ENCODE data around the gene GLA.

Gene GLA

GRCh38 chrX:101397779-101398178 lies 9.9 kb downstream of the GLA start:
- Histone ChIP-seq H2AFZ (ENCODE audit: low read depth, low read length) (no peak overlapping the region), H3K4me2 (ENCODE audit: insufficient read depth, low read length) (no peak overlapping the region), H3K9me3 (ENCODE audit: insufficient read depth, low read length, severe bottlenecking) (no peaks in the 10 kb centered on the region), H3K4me3 (ENCODE audit: low read depth in 1 of 2, low read length in 2 of 2) (no peak overlapping the region), H3K36me3 (ENCODE audit: insufficient read depth, low read length) (peaks cover 40% of the 10 kb centered on the region; the same call in 1 of the 2 replicates), H3K27ac (ENCODE audit: low read length) (no peak overlapping the region), H3K79me2 (ENCODE audit: insufficient read depth, low read length) (peaks cover 7% of the 10 kb centered on the region; the same call in 1 of the 2 replicates), H4K20me1 (ENCODE audit: insufficient read depth, low read length) (no peaks in the 10 kb centered on the region; the same call in 1 of the 2 replicates), H3K9ac (ENCODE audit: low read depth, low read length) (no peak overlapping the region), H3K4me1 (ENCODE audit: insufficient read depth, low read length) (peaks cover 7% of the 10 kb centered on the region), H3K27me3 (ENCODE audit: insufficient read depth, low read length, poor library complexity) (no peaks in the 10 kb centered on the region)
- TF ChIP-seq EZH2 (IDR thresholded peaks at IDR 0.05; ENCODE audit: borderline replicate concordance, low read depth, low read length, severe bottlenecking) (no peak), CTCF (IDR thresholded peaks at IDR 0.05; ENCODE audit: borderline replicate concordance, extremely low read depth, low read length, poor library complexity, severe bottlenecking) (no peak)
- peak; percentile 43; the same call in 2 of the 3 replicates for ATAC-seq (ENCODE audit: insufficient read depth, low read depth)
- no peak for DNase-seq

- no peak overlapping the region for H3K27ac ChIP-seq (ENCODE audit: low read length)
Observed at GRCh38 chrX:101395789-101396188, 11.9 kb downstream of the GLA start.

DNA sequence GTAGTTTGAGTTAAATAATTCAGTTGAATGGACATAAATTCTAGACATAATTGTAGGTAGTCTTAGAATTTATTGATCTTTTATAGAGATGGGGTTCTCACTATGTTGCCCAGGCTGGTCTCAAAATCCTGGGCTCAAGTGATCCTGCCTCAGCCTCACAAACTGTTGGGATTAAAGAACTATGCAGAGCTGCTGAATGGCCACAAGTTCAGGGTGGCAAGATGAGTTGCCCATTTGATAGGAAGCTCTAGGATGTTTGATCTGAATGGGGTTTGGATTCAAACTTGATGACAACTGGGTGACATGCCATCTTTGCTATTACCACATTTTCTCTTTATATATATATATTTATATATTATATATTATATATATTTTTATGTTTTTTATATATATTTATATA lies 13.4 kb downstream of the GLA start:
- Histone ChIP-seq H3K79me2 (ENCODE audit: insufficient read depth, low read length) (peaks cover 25% of the 10 kb centered on the region), H3K27ac (ENCODE audit: low read length) (no peak overlapping the region), H2AFZ (ENCODE audit: low read depth, low read length) (no peak overlapping the region), H4K20me1 (ENCODE audit: insufficient read depth, low read length) (no peaks in the 10 kb centered on the region; the same call in 1 of the 2 replicates), H3K9ac (ENCODE audit: low read depth, low read length) (no peak overlapping the region), H3K4me1 (ENCODE audit: insufficient read depth, low read length) (peaks cover 31% of the 10 kb centered on the region), H3K9me3 (ENCODE audit: insufficient read depth, low read length, severe bottlenecking) (no peaks in the 10 kb centered on the region), H3K36me3 (ENCODE audit: insufficient read depth, low read length) (peaks cover 39% of the 10 kb centered on the region), H3K4me3 (ENCODE audit: low read depth in 1 of 2, low read length in 2 of 2) (no peak overlapping the region), H3K27me3 (ENCODE audit: insufficient read depth, low read length, poor library complexity) (no peaks in the 10 kb centered on the region), H3K4me2 (ENCODE audit: insufficient read depth, low read length) (no peak overlapping the region)
- no peak for DNase-seq
- ATAC-seq (ENCODE audit: insufficient read depth, low read depth) = no peak
- TF ChIP-seq CTCF (IDR thresholded peaks at IDR 0.05; ENCODE audit: borderline replicate concordance, extremely low read depth, low read length, poor library complexity, severe bottlenecking) = no peak
- TF ChIP-seq EZH2 (IDR thresholded peaks at IDR 0.05; ENCODE audit: borderline replicate concordance, low read depth, low read length, severe bottlenecking) = no peak

More at GRCh38 chrX:101395789-101396188, 11.9 kb downstream of the GLA start:
- H3K79me2 ChIP-seq (ENCODE audit: insufficient read depth, low read length) = peaks cover 25% of the 10 kb centered on the region
- DNase-seq = no peak
- peaks cover 44% of the 10 kb centered on the region for H3K36me3 ChIP-seq (ENCODE audit: insufficient read depth, low read length)
- H3K4me2 ChIP-seq (ENCODE audit: insufficient read depth, low read length) = no peak overlapping the region
- no peak overlapping the region for H3K4me3 ChIP-seq (ENCODE audit: low read depth in 1 of 2, low read length in 2 of 2)
- no peak overlapping the region for H2AFZ ChIP-seq (ENCODE audit: low read depth, low read length)
- H3K27me3 ChIP-seq (ENCODE audit: insufficient read depth, low read length, poor library complexity) = no peaks in the 10 kb centered on the region
- H3K9ac ChIP-seq (ENCODE audit: low read depth, low read length) = no peak overlapping the region
- no peak for ATAC-seq (ENCODE audit: insufficient read depth, low read depth)
- TF ChIP-seq EZH2 (IDR thresholded peaks at IDR 0.05; ENCODE audit: borderline replicate concordance, low read depth, low read length, severe bottlenecking) (no peak), CTCF (IDR thresholded peaks at IDR 0.05; ENCODE audit: borderline replicate concordance, extremely low read depth, low read length, poor library complexity, severe bottlenecking) (no peak)
- peaks cover 20% of the 10 kb centered on the region for H3K4me1 ChIP-seq (ENCODE audit: insufficient read depth, low read length)
- H3K9me3 ChIP-seq (ENCODE audit: insufficient read depth, low read length, severe bottlenecking) = no peaks in the 10 kb centered on the region
- H4K20me1 ChIP-seq (ENCODE audit: insufficient read depth, low read length) = no peaks in the 10 kb centered on the region; the same call in 1 of the 2 replicates

Data from DND-41 (cell line).